T1000 (cell line): Measurements from ENCODE around the gene SUPT20H.

Source experiments
- DNase-seq: peaks from one replicate; lab custom pipeline; 2025; ENCODE audit warnings: mixed read lengths; lab: John Stamatoyannopoulos, UW

SUPT20H gene

GRCh38 chr13:36999054-36999714 is 60.3 kb downstream of the SUPT20H start, which contains the start of gene ALG5:
Gene ALG5, minus strand, starts transcription at chr13:36999340. Its CDS starts 40 bp downstream, at chr13:36999300.
- peak; percentile 77 for DNase-seq

DNA sequence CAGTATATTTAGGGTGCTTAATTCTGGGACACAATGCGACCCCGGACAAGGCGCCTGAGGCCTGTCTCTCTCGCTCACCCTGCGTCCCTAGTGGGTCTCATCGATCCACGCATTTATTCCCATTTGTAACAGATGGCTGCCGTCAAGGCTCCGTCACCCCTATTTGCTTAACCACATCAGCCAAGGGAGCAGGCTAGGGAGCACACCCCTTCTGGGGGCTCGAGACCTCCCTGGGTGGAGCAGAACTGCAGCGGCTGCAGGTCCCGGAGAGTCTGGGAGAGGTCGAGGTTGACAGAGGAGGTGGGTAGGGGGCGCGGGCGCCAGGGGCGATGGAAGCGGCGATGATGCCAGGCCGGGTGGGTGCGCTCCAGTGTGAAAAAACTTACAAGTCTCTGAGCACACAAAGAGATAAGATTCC is 60.9 kb downstream of the SUPT20H start:
- DNase-seq = no peak

- no peak for DNase-seq
Observed at GRCh38 chr13:36997716-36998427, 61.6 kb downstream of the SUPT20H start.

- DNase-seq = no peak
Observed at GRCh38 chr13:36992362-36992761, 67.1 kb downstream of the SUPT20H start.

- no peak for DNase-seq
Observed at GRCh38 chr13:36986462-36987240, 72.8 kb downstream of the SUPT20H start.

DNA sequence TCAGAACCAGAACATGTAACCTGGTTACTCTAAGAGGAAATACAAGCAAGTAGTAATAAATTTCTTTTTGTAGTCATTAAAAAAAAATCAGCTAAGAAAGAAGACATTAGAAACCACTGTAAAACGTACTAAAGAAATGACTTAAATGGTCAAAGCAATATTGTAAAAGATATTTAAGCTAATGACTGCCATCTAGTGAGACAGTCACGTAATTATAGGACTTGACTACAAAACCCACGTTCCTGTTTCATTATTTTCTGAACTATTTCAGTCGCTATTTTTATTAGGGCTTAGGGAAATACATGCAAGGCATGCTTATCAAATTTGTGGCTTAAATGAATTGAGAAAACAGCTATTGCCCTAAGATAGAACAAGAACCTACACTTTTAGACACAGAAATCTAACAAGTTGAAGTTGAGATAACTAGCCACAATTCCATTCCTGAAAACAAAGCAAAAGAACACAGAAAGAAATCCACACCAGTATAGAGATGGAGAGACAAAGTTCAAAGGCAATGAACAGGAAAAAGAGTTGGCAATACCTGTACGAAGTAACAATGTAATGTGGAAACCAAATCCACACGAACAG is 78.2 kb downstream of the SUPT20H start:
- DNase-seq = no peak

DNA sequence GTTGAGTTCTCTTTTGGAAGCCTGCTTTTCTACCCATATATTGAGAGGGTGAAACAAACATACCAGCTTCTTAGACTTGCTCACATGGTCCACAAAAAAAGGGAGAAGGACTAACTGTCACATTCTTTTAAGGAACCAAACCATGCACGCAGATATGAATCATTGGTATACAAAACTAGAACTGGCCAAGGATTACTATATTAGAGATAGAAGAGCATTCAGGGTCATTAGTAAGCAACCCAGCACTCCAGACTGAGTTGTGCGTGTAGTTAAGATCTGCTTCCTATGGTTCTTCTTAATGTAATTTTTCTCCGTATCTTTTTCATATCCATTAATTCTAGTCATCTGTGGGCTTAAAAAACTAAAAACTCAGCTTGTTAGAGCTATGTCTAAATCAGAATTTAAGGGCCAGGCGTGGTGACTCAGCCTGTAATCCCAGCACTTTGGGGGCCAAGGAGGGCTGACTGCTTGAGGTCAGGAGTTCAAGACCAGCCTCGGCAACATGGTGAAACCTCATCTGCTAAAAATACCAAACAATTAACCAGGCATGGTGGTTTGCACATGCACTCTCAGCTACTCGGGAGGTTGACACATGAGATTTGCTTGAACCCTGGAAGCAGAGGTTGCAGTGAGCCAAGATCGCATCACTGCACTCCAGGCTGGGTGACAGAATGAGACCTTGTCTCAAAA is 80.0 kb downstream of the SUPT20H start:
- DNase-seq = no peak

- DNase-seq = no peak
Observed at GRCh38 chr13:36975172-36975571, 84.3 kb downstream of the SUPT20H start.

DNA sequence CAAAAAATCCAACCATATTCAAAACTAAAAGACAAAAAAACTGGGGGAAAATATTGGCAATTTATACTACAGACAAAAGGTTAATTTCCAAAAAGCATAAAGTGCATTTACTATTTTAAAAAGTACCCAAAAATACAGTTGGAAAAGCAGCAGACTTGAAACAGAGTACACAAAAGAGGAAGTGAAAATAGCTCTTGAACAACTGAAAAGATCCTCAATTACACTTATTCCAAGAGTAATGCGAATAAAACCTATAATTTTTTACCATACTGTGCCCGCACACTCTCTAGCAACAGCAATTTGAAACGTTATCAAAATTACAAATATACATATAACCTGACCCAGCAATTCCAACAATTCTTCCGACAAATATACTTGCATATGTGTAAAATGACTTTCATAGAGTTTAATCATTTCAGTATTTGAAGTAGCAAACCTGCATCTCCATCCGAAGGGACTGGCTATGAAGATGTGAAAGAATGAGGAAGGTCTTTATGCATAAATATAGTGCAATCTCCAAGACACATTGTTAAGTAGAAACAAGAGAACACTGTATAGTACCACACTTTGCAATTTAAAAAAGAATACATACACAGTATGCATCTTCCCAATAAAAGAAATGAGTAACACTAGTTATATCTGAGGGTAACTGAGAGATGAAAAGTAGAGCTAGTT is 85.7 kb downstream of the SUPT20H start:
- no peak for DNase-seq

GRCh38 chr13:36973009-36973408 is 86.5 kb downstream of the SUPT20H start:
- DNase-seq = no peak

- no peak for DNase-seq
Observed at GRCh38 chr13:36966404-36966803, 93.1 kb downstream of the SUPT20H start.

DNA sequence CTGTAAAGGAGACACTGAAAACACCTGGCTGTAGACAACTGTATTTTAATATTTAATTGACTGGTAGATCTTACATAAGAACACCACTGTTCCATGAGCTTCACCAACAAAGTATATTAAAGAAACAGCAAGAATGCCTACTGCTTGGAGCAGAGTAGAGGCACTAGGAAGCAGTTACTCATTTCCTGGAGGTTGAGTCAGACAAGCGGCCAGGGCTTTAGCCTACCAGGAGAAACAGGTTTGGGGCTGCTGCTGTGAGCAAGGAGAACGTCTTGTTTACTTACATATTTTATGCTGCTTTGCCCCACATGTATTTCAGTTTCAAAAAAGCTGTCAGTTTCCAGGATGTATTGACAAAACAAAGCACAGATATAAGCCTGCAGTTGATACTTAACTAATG is 93.7 kb downstream of the SUPT20H start:
- no peak for DNase-seq

DNA sequence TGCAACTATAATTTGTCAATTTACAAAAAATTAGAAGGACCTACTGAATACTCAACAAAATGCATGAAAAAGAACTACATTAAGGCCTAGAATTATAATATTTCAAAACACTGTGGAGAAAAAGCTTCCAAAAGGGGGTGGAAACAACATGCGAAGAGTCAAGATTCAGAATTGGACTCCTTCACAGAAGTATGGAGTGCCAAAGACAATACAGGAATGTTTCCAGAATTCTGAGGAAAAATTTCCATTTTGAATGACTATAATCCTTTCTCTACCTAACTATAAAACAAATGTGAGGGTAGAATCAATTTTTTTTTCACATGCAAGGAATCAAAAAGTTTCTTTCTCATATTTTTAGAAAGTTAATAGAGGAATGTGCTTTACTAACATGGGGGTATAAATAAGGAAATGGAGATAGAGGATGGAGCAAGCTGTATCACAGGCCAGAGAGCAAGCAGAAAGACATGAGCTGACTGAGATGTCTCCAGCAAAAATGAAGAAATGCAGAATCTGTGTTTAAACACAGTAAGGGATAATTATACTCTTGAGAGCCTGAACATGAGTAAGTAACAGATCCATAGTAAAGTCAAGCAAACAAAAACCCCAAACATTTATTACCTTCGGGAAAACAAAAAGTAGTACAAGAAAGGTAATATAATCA is 99.9 kb downstream of the SUPT20H start:
- no peak for DNase-seq
